WTC11 (cell line): ENCODE measurements around the gene PLEKHH3. TPM values are rescaled to one million over a fixed set of nuclear protein-coding genes. Genes with fewer than 3 reads are reported as not detected.

Experiments used
- ATAC-seq: fragments of 200-7000 bp; cut with Tn5 transposase; 2 replicates; pipeline ENCODE4 v1.10.0; 2021; ENCODE audit warnings: mild to moderate bottlenecking, moderate library complexity
- CTCF ChIA-PET: fragments of 300-600 bp; sonication (Branson Sonifier 250); formaldehyde crosslinking; loops from one replicate; lab custom pipeline; 2021; ENCODE audit warnings: antibody characterized with exemption; lab: Charles Lee
- POLR2A ChIA-PET: fragments of 350-600 bp; sonication (Branson Sonifier 250); formaldehyde crosslinking; loops from one replicate; lab custom pipeline; 2021; ENCODE audit warnings: antibody characterized with exemption; lab: Charles Lee
- DNase-seq: peaks from one replicate; pipeline ENCODE4 v3.0.0; 2021; ENCODE audit warnings: low spot score
- H3K27ac Mint-ChIP-seq: 2 replicates; pipeline ENCODE4 v1.8.0; 2021; ENCODE audit warnings: mixed read lengths
- H3K27me3 Mint-ChIP-seq: 2 replicates; pipeline ENCODE4 v1.8.0; 2021; ENCODE audit warnings: low read depth, mild to moderate bottlenecking, moderate library complexity, mixed read lengths
- H3K36me3 Mint-ChIP-seq: 2 replicates; pipeline ENCODE4 v1.8.0; 2021; ENCODE audit warnings: mixed read lengths
- H3K4me1 Mint-ChIP-seq: 2 replicates; pipeline ENCODE4 v1.8.0; 2022; ENCODE audit warnings: mixed read lengths
- H3K4me3 Mint-ChIP-seq: 2 replicates; pipeline ENCODE4 v1.8.0; 2021; ENCODE audit warnings: mild to moderate bottlenecking, moderate library complexity, mixed read lengths
- H3K9me3 Mint-ChIP-seq: 2 replicates; pipeline ENCODE4 v1.8.0; 2021; ENCODE audit warnings: mixed read lengths
- AFF4 ChIP-seq: sonication (generic); formaldehyde crosslinking; IDR thresholded peaks from 2 replicates; pipeline ENCODE4 v1.8.1; 2023; ENCODE audit warnings: mild to moderate bottlenecking, missing genetic modification reagents, borderline replicate concordance
- AR ChIP-seq: fragments of 250-450 bp; sonication (Bioruptor Pico); IDR thresholded peaks from 2 replicates; pipeline ENCODE4 v1.9.0; 2021; ENCODE audit warnings: mild to moderate bottlenecking
- ATF1 ChIP-seq: sonication (generic); formaldehyde crosslinking; IDR thresholded peaks from 2 replicates; pipeline ENCODE4 v1.8.1; 2023; ENCODE audit warnings: mild to moderate bottlenecking, moderate library complexity, missing genetic modification reagents
- GTF2I ChIP-seq: fragments of 250-450 bp; sonication (Bioruptor Pico); conservative IDR thresholded peaks from 2 replicates; pipeline ENCODE4 v1.4.0; 2021; ENCODE audit warnings: mild to moderate bottlenecking
- IRF1 ChIP-seq: sonication (generic); formaldehyde crosslinking; IDR thresholded peaks from 2 replicates; pipeline ENCODE4 v1.8.0; 2023; ENCODE audit warnings: missing genetic modification reagents
- IRF2 ChIP-seq: sonication (generic); formaldehyde crosslinking; IDR thresholded peaks from 2 replicates; pipeline ENCODE4 v1.8.0; 2022; ENCODE audit warnings: low read depth, missing genetic modification reagents, borderline replicate concordance
- JUN ChIP-seq: sonication (generic); formaldehyde crosslinking; IDR thresholded peaks from 2 replicates; pipeline ENCODE4 v1.8.0; 2023; ENCODE audit warnings: mild to moderate bottlenecking, missing genetic modification reagents
- KAT7 ChIP-seq: sonication (generic); formaldehyde crosslinking; IDR thresholded peaks from 2 replicates; pipeline ENCODE4 v1.8.1; 2023; ENCODE audit warnings: missing genetic modification reagents, mild to moderate bottlenecking, borderline replicate concordance
- MAX ChIP-seq: sonication (generic); formaldehyde crosslinking; IDR thresholded peaks from 2 replicates; pipeline ENCODE4 v1.8.0; 2022; ENCODE audit warnings: mild to moderate bottlenecking, missing genetic modification reagents
- PRRX2 ChIP-seq: fragments of 250-450 bp; sonication (Bioruptor Pico); IDR thresholded peaks from 2 replicates; pipeline ENCODE4 v1.8.0; 2021; ENCODE audit warnings: mild to moderate bottlenecking
- SMAD4 ChIP-seq: sonication (generic); formaldehyde crosslinking; IDR thresholded peaks from 2 replicates; pipeline ENCODE4 v1.8.0; 2022; ENCODE audit warnings: mild to moderate bottlenecking, missing genetic modification reagents
- STAT6 ChIP-seq: sonication (generic); formaldehyde crosslinking; conservative IDR thresholded peaks from 2 replicates; pipeline ENCODE4 v1.8.1; 2023; ENCODE audit warnings: mild to moderate bottlenecking, low read depth, missing genetic modification reagents, moderate library complexity
- ZNF121 ChIP-seq: sonication (generic); formaldehyde crosslinking; IDR thresholded peaks from 2 replicates; pipeline ENCODE4 v1.8.0; 2023; ENCODE audit warnings: missing genetic modification reagents
- ZNF317 ChIP-seq: sonication (generic); formaldehyde crosslinking; IDR thresholded peaks from 2 replicates; pipeline ENCODE4 v1.8.1; 2023; ENCODE audit warnings: low read depth, mild to moderate bottlenecking, moderate library complexity, missing genetic modification reagents, borderline replicate concordance
- total RNA-seq: library from RNA; stranded (reverse); gene quantifications from 3 replicates; pipeline ENCODE4 v1.2.3, GENCODE V29; 2021

The PLEKHH3 gene
- total RNA-seq, 1 experiment from 2014 or later: 40.2 TPM

- H3K9me3 Mint-ChIP-seq: peaks cover 10% of the 10 kb centered on the region
- H3K36me3 Mint-ChIP-seq: peaks cover 4% of the 10 kb centered on the region
- H3K4me1 Mint-ChIP-seq: peaks cover 15% of the 10 kb centered on the region
- H3K27me3 Mint-ChIP-seq: peaks cover 5% of the 10 kb centered on the region
- ChIA-PET CTCF (interaction anchor here (1.7 kb wide), 1 partner anchor 26 kb away, joined by 4 read pairs; no protein-coding TSS in a partner anchor), POLR2A (no interaction called here)
- H3K27ac Mint-ChIP-seq: no peak overlapping the region
- DNase-seq: no peak
- ATAC-seq: no peak
- no peak overlapping the region for H3K4me3 Mint-ChIP-seq
- TF ChIP-seq SMAD4: no peak
Measured at GRCh38 chr17:42655528-42655927, 21.3 kb downstream of the PLEKHH3 start.

- ATAC-seq: peak; percentile 79
- peak overlapping the region; percentile 64 for H3K4me3 Mint-ChIP-seq
- peaks cover 9% of the 10 kb centered on the region for H3K9me3 Mint-ChIP-seq
- TF ChIP-seq ZNF121 (CRISPR knock-in tag) (peak; percentile 91), GTF2I (CRISPR knock-in tag) (peak; percentile 67; the same call in 1 of the 2 replicates), IRF2 (no peak)
- DNase-seq: peak; percentile 59
- CTCF ChIA-PET: interaction anchor here (0.6 to 2.6 kb wide), 7 partner anchors 18 to 76 kb away, joined by 3 to 15 read pairs (median 5); partner anchors contain the start of genes PSMC3IP, RETREG3 and TUBG1
- H3K36me3 Mint-ChIP-seq: no peaks in the 10 kb centered on the region
- H3K27ac Mint-ChIP-seq: 0 out of 2 replicates have a peak overlapping the region, but pooled peaks have one; percentile 3
- peaks cover 5% of the 10 kb centered on the region for H3K27me3 Mint-ChIP-seq
- POLR2A ChIA-PET: interaction anchor here (0.9 to 1.5 kb wide), 2 partner anchors 16 to 17 kb away, joined by 4 read pairs; no protein-coding TSS in a partner anchor
- H3K4me1 Mint-ChIP-seq: peaks cover 10% of the 10 kb centered on the region
Measured at GRCh38 chr17:42653179-42654124, 23.3 kb downstream of the PLEKHH3 start.

GRCh38 chr17:42651392-42651791 lies 25.4 kb downstream of the PLEKHH3 start:
- Mint-ChIP-seq H3K4me3 (no peak overlapping the region), H3K9me3 (no peaks in the 10 kb centered on the region), H3K4me1 (peaks cover 10% of the 10 kb centered on the region), H3K27ac (no peak overlapping the region), H3K36me3 (no peaks in the 10 kb centered on the region), H3K27me3 (peaks cover 2% of the 10 kb centered on the region; the same call in 1 of the 2 replicates)
- no peak for DNase-seq
- ATAC-seq: no peak
- ChIA-PET POLR2A (no interaction called here), CTCF (no interaction called here)
- no peak for TF ChIP-seq ATF1 (CRISPR knock-in tag)
- no peak for TF ChIP-seq MAX (CRISPR knock-in tag)
- no peak for TF ChIP-seq IRF1 (CRISPR knock-in tag)
- no peak for TF ChIP-seq PRRX2 (CRISPR knock-in tag)
- TF ChIP-seq ZNF317: no peak
- TF ChIP-seq AR (CRISPR knock-in tag): no peak
- no peak for TF ChIP-seq AFF4 (CRISPR knock-in tag)
- no peak for TF ChIP-seq STAT6 (CRISPR knock-in tag)
- no peak for TF ChIP-seq JUN (CRISPR knock-in tag)
- no peak for TF ChIP-seq KAT7
